Endothelial cell of umbilical vein (primary cell): ENCODE results near the gene SUPT20HL1. TPM values are rescaled to one million over a fixed set of nuclear protein-coding genes. Genes with fewer than 3 reads are reported as not detected.

ENCODE experiments used
- BruUV-seq: library from RNA; stranded (reverse); fragments of 400-500 nt; replicated peaks from 2 replicates; lab custom pipeline; 2021; lab: Mats Ljungman, UMichigan
- CTCF ChIA-PET: fragments of 300-600, 350-600 bp; sonication (Branson Sonifier 250); formaldehyde crosslinking; loops from one replicate; lab custom pipeline; 2021; ENCODE audit warnings: antibody characterized with exemption, inconsistent platforms; lab: Charles Lee
- POLR2A ChIA-PET: fragments of 300-600, 350-600 bp; sonication (Branson Sonifier 250); formaldehyde crosslinking; loops from one replicate; lab custom pipeline; 2021; ENCODE audit warnings: antibody characterized with exemption, inconsistent platforms; lab: Charles Lee
- DNase-seq: peaks from one replicate; pipeline ENCODE4 v3.0.0-alpha.2; 2011; ENCODE audit warnings: low read depth, low spot score
- FAIRE-seq: peaks from 2 replicates; lab custom pipeline; 2011; peaks lifted over from hg19 to GRCh38; lab: Jason Lieb, UNC
- H2AFZ ChIP-seq: 2 replicates; pipeline ENCODE4 v1.6.0; 2012; ENCODE audit warnings: low read depth, low read length, control low read depth, inconsistent platforms
- H3K27ac ChIP-seq: 2 replicates; pipeline ENCODE4 v1.5.1; 2011; ENCODE audit warnings: low read depth, mild to moderate bottlenecking, control low read depth, low read length, moderate library complexity; ENCODE audit not compliant: insufficient read depth
- H3K27me3 ChIP-seq, 2 experiments: 2 replicates each; pipeline versions ENCODE4 v1.6.0 to v1.6.1; 2011; ENCODE audit warnings: low read length in 2 of 2, mixed read lengths in 1 of 2; ENCODE audit not compliant: control insufficient read depth in 2 of 2, insufficient read depth in 2 of 2
- H3K36me3 ChIP-seq, 2 experiments: 2 replicates in 1 of 2; 3 replicates in 1 of 2; pipeline ENCODE4 v1.5.1; 2011; ENCODE audit warnings: low read length in 2 of 2, mild to moderate bottlenecking in 1 of 2, moderate library complexity in 1 of 2; ENCODE audit not compliant: control insufficient read depth in 2 of 2, insufficient read depth in 2 of 2; ENCODE audit errors: extremely low read depth in 1 of 2
- H3K4me1 ChIP-seq: 3 replicates; pipeline ENCODE4 v1.5.1; 2011; ENCODE audit warnings: mild to moderate bottlenecking, low read length; ENCODE audit not compliant: control insufficient read depth, insufficient read depth; ENCODE audit errors: extremely low read depth
- H3K4me2 ChIP-seq: 2 replicates; pipeline ENCODE4 v1.6.1; 2011; ENCODE audit warnings: low read length, control low read depth, mixed read lengths; ENCODE audit not compliant: insufficient read depth
- H3K4me3 ChIP-seq, 3 experiments: fragments of 200-600 bp in 1 of 3; sonication (generic), shearing (Covaris generic) in 1 of 3; replicated peaks in 1 of 3; 2 replicates each; pipeline ENCODE4 v1.5.1; 2011 to 2016; ENCODE audit warnings: control low read depth in 3 of 3, low read length in 3 of 3, mild to moderate bottlenecking in 2 of 3, inconsistent platforms in 1 of 3, low read depth in 1 of 3, moderate library complexity in 1 of 3; ENCODE audit not compliant: insufficient read depth in 1 of 3
- H3K79me2 ChIP-seq: 2 replicates; pipeline ENCODE4 v1.6.0; 2012; ENCODE audit warnings: low read length, inconsistent platforms; ENCODE audit not compliant: control insufficient read depth, insufficient read depth
- H3K9ac ChIP-seq: replicated peaks from 2 replicates; pipeline ENCODE3; 2011; ENCODE audit warnings: low read length, control low read depth; ENCODE audit not compliant: insufficient read depth; ENCODE audit errors: extremely low read depth
- H3K9me1 ChIP-seq: replicated peaks from 3 replicates; pipeline ENCODE4 v1.6.0; 2011; ENCODE audit warnings: mild to moderate bottlenecking, low read length; ENCODE audit not compliant: control insufficient read depth, insufficient read depth; ENCODE audit errors: extremely low read depth
- H3K9me3 ChIP-seq: replicated peaks from 2 replicates; pipeline ENCODE4 v1.5.1; 2012; ENCODE audit warnings: low read length, inconsistent platforms; ENCODE audit not compliant: control insufficient read depth, insufficient read depth
- H4K20me1 ChIP-seq: replicated peaks from 2 replicates; pipeline ENCODE3; 2011; ENCODE audit warnings: mild to moderate bottlenecking, low read length; ENCODE audit not compliant: control insufficient read depth, insufficient read depth; ENCODE audit errors: extremely low read depth
- CTCF ChIP-seq, 2 donors: IDR thresholded peaks; 1 replicate in 1 of 2; 2 replicates in 1 of 2; pipeline ENCODE4 v1.5.1; 2011; ENCODE audit warnings: low read length in 2 of 2, mild to moderate bottlenecking in 2 of 2, moderate library complexity in 2 of 2, control low read depth in 1 of 2, inconsistent platforms in 1 of 2, low read depth in 1 of 2; ENCODE audit not compliant: insufficient read depth in 1 of 2; ENCODE audit errors: extremely low read depth in 1 of 2
- EZH2 ChIP-seq: IDR thresholded peaks from 2 replicates; pipeline ENCODE4 v1.6.1; 2012; ENCODE audit warnings: borderline replicate concordance, low read depth, mild to moderate bottlenecking, moderate library complexity, low read length, inconsistent platforms; ENCODE audit not compliant: severe bottlenecking
- FOS ChIP-seq: IDR thresholded peaks from 2 replicates; pipeline ENCODE4 v1.6.1; 2011; ENCODE audit warnings: mild to moderate bottlenecking, low read length, moderate library complexity, borderline replicate concordance; ENCODE audit not compliant: insufficient read depth
- GATA2 ChIP-seq: IDR thresholded peaks from 2 replicates; pipeline ENCODE4 v1.7.0; 2011; ENCODE audit warnings: low read depth, mild to moderate bottlenecking, moderate library complexity, mixed read lengths, low read length; ENCODE audit not compliant: insufficient read length, insufficient read depth
- JUN ChIP-seq: IDR thresholded peaks from 2 replicates; pipeline ENCODE4 v1.6.1; 2011; ENCODE audit warnings: borderline replicate concordance, low read depth; ENCODE audit not compliant: insufficient read length, insufficient read depth
- MAX ChIP-seq: IDR thresholded peaks from 2 replicates; pipeline ENCODE4 v1.6.1; 2011; ENCODE audit not compliant: insufficient read depth, insufficient read length
- MYC ChIP-seq: IDR thresholded peaks from one replicate; pipeline ENCODE4 v1.6.1; 2011; ENCODE audit warnings: mild to moderate bottlenecking, low read depth, low read length
- POLR2A ChIP-seq: IDR thresholded peaks from 2 replicates; pipeline ENCODE4 v1.6.1; 2012; ENCODE audit warnings: low read depth, mild to moderate bottlenecking, control low read depth, low read length
- POLR2AphosphoS5 ChIP-seq: IDR thresholded peaks from 2 replicates; pipeline ENCODE4 v1.6.1; 2012; ENCODE audit warnings: low read depth, mild to moderate bottlenecking, control low read depth, low read length, moderate library complexity; ENCODE audit not compliant: insufficient read depth
- dilution Hi-C: fragments of 300-500 bp; cut with MboI; formaldehyde crosslinking; loops from one replicate; pipeline ENCODE4 v1.15.0; 2019; ENCODE audit warnings: low sequenced_read_pairs; ENCODE audit not compliant: extremely low pct_ligation_motif_present
- intact Hi-C: fragments of 100-400 bp; cut with micrococcal nuclease; formaldehyde crosslinking; loops from one replicate; pipeline ENCODE4 v1.10.0; 2022
- polyA plus RNA-seq, 4 experiments: library from polyadenylated mRNA; depleted of rRNA in 3 of 4; stranded (reverse) in 3 of 4; unstranded in 1 of 4; fragments of >200 nt; gene quantifications; 2 replicates each; pipeline versions ENCODE4 v1.2.1 to v1.2.3, GENCODE V29; 2011 to 2012; ENCODE audit warnings: missing spikeins in 1 of 4
- total RNA-seq: library from RNA; stranded (reverse); gene quantifications from 2 replicates; pipeline ENCODE4 v1.2.3, GENCODE V29; 2021

The SUPT20HL1 gene
- total and polyA plus RNA-seq, 2 donors (not counting 3 experiments of a cell fraction or from before 2014, with no cell fraction given), result not detected

- FAIRE-seq, result no peak
- no peak for TF ChIP-seq MYC
- no peak for TF ChIP-seq JUN
- no peak for TF ChIP-seq POLR2AphosphoS5
- TF ChIP-seq FOS, result no peak
- TF ChIP-seq GATA2, result no peak
- TF ChIP-seq MAX, result no peak
- Histone ChIP-seq H3K36me3 (no peaks in the 10 kb centered on the region), H3K9ac (no peak overlapping the region), H3K4me3 (no peak overlapping the region), H3K4me2 (no peak overlapping the region), H4K20me1 (no peaks in the 10 kb centered on the region), H3K4me1 (no peaks in the 10 kb centered on the region), H3K79me2 (no peaks in the 10 kb centered on the region), H2AFZ (no peak overlapping the region), H3K9me3 (no peaks in the 10 kb centered on the region), H3K27me3 (peaks cover 0 to 4% of the 10 kb centered on the region in 2 experiments), H3K9me1 (no peaks in the 10 kb centered on the region), H3K27ac (no peak overlapping the region)
- intact Hi-C loops, result loop anchor here (1.0 to 10.0 kb wide), 3 partner anchors 101 to 248 kb away; partner anchors contain the start of gene PCYT1B
- BruUV-seq, result no TSS peak
- no peak for DNase-seq
- dilution Hi-C loops, result no loop called here
- CTCF ChIA-PET, result interaction anchor here (0.9 to 6.7 kb wide), 7 partner anchors 10 to 172 kb away, joined by 3 to 142 read pairs (median 17); no protein-coding TSS in a partner anchor
- POLR2A ChIA-PET, result no interaction called here
Measured at GRCh38 chrX:24396931-24397279, 36.5 kb downstream of the SUPT20HL1 start.

DNA sequence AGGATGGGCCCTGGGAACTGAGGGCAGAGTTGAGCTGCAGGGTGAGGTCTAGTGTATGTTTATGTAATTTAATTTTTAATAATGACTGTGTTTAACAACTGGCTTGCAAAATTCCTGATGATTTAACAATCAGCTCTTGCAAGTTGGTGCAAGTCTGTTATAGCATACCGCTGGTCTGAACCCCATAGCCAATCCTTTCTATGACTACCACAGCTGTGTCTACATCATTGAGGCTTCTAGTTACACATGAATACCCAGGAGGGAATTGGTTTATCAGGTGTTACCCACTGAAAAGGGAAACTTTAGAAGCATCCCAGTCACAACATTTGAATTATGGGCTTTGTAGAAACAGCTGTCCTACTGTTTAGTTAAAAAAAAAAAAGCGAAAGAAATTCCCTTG lies 38.3 kb downstream of the SUPT20HL1 start:
- no peak for TF ChIP-seq FOS
- TF ChIP-seq POLR2A, result no peak
- TF ChIP-seq JUN, result no peak
- TF ChIP-seq GATA2, result no peak
- no peak for TF ChIP-seq POLR2AphosphoS5
- TF ChIP-seq MAX, result no peak
- no peak for TF ChIP-seq EZH2
- no peak for TF ChIP-seq MYC
- no peak for TF ChIP-seq CTCF (IDR thresholded peaks at IDR 0.05; ENCODE audit: extremely low read depth in 1 of 2, insufficient read depth in 1 of 2, low read depth in 1 of 2, low read length in 2 of 2)
- FAIRE-seq (no peak), DNase-seq (no peak)
- H3K4me3 ChIP-seq, result no peak overlapping the region
- no peak overlapping the region for H2AFZ ChIP-seq
- no peaks in the 10 kb centered on the region for H4K20me1 ChIP-seq
- CTCF ChIA-PET, result interaction anchor here (6.7 kb wide), 1 partner anchor 99 kb away, joined by 142 read pairs; no protein-coding TSS in a partner anchor
- dilution Hi-C loops, result no loop called here
- no peaks in the 10 kb centered on the region for H3K79me2 ChIP-seq
- H3K27me3 ChIP-seq, result peaks cover 0 to 4% of the 10 kb centered on the region in 2 experiments
- H3K36me3 ChIP-seq, result no peaks in the 10 kb centered on the region
- no peak overlapping the region for H3K9ac ChIP-seq
- H3K27ac ChIP-seq, result no peak overlapping the region
- no peak overlapping the region for H3K4me2 ChIP-seq
- no peaks in the 10 kb centered on the region for H3K9me3 ChIP-seq
- no peaks in the 10 kb centered on the region for H3K9me1 ChIP-seq
- intact Hi-C loops, result loop anchor here (10.0 kb wide), 1 partner anchor 246 kb away; the partner anchor contains the start of gene PCYT1B
- POLR2A ChIA-PET, result no interaction called here
- no TSS peak for BruUV-seq
- no peaks in the 10 kb centered on the region for H3K4me1 ChIP-seq
